NCI-H82 (cell line): ENCODE measurements around the gene CPB1.
A peak's percentile ranks its signal among the peaks of the same experiment; 100 is the strongest.

Source experiments
- DNase-seq: peaks from one replicate; lab custom pipeline; 2025; lab: John Stamatoyannopoulos, UW

The CPB1 gene

GRCh38 chr3:148833223-148833622 is 5.6 kb downstream of the CPB1 start:
- no peak for DNase-seq

GRCh38 chr3:148839805-148840204 is 12.2 kb downstream of the CPB1 start:
- no peak for DNase-seq

GRCh38 chr3:148840451-148840850 is 12.8 kb downstream of the CPB1 start:
- no peak for DNase-seq

- DNase-seq: no peak
Observed at GRCh38 chr3:148845756-148846395, 18.3 kb downstream of the CPB1 start.

GRCh38 chr3:148847351-148847750 is 19.7 kb downstream of the CPB1 start:
- no peak for DNase-seq

DNA sequence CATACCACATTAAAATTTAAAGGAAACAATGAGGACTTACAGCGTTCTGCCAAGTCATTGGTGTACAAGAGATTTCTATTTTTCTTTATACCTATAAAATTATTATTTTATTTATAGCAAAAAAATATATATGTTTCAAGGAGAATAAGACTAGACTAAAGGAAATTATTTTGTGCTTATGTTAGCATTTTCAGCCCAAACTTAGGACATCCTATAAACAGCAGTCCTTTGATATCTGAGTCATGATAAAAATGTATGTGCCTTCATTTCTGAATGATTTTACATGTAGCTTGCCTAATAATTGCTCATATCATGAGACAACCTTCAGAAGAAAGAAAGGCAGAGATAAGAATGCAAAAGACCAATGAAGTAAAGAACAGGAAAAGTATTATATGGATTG is 20.8 kb downstream of the CPB1 start:
- DNase-seq: no peak

- DNase-seq: no peak
Observed at GRCh38 chr3:148852271-148852992, 24.8 kb downstream of the CPB1 start.

DNA sequence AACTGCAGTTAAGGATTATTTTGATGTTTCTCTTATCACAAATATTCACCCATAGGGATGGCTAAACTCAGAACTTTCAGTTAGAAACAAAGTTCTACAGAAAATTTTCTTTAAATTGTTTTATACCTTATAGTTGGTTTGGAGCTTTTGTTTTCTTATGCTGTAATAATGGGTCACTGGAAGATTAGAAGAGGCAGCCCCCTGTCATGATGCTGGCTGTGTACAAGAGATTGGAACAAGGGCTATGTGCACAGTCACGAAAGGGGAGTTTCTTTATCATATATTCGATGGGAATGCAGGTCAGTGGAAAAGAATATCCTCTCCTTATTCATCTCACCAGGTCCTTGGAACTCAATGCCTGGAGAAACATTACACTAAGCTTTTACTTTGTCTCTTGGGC is 25.5 kb downstream of the CPB1 start:
- no peak for DNase-seq

GRCh38 chr3:148854061-148854460 is 26.4 kb downstream of the CPB1 start:
- DNase-seq: no peak

GRCh38 chr3:148856384-148856783 is 28.8 kb downstream of the CPB1 start:
- DNase-seq: no peak

DNA sequence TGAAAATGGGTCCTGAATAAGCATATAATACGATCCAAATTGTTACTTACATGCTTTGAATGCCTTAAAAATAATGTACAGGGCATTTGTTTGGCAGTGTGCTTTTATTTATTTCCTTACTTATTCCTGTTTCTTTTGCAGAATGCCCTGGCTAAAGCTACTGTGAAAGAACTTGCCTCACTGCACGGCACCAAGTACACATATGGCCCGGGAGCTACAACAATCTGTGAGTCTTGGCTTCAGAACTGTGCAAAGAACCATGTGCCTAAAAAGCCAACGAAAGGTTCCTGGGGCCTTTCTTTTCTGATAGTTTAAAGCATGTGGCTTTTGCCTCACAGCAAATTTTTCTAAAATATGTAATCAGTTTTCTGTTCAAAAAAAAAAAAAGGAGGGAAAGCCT is 29.7 kb downstream of the CPB1 start:
- DNase-seq: no peak

DNA sequence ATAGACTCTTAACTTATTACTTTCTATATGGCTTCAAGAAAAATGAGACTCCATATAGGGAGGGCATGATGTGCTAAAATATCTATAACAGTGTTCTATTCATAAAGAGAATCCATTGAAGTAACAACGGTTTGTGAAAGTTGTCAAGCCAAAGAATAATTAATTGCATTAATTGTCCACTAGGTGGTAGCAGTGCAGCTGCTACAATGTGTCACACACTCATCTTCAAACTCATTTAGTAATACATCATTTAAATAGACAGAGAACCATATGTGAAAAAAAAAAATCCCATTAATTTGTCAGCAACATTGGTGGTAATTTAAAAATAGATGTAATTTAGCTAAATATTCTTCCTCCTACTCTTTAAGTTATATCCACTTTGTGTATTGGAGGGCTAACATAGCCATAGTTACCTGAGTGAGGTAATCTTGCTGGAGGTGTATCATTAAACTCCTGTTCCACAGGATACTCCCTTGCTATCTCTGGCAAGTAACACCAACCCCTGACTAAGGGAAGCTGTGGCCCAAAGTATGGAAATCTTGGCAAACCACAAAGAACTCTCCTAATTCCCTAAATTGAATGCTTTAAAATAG is 33.8 kb downstream of the CPB1 start:
- peak; percentile 76 for DNase-seq

DNA sequence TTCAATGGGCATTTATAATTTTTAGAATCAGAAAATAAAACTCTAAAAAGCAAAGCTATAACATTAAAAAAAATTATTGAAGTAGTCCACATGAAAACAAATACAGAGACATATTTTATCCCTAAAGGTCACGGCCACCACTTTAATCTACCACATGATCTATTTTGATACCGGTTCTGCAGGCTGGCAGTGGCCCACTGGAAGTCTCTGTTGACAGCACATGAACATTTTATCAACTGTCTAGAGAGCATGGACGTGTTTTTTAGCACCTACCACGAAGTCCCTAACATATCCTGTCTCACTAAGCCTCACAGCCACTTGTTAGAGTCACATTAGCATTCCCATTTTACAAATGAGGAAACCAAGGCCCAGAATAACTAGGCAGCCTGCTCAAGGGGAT is 35.7 kb downstream of the CPB1 start:
- DNase-seq: no peak

GRCh38 chr3:148863814-148864213 is 36.2 kb downstream of the CPB1 start:
- no peak for DNase-seq

- DNase-seq: no peak
Observed at GRCh38 chr3:148865049-148865448, 37.4 kb downstream of the CPB1 start, which contains the start of gene CPA3. Gene CPA3, plus strand, starts transcription at chr3:148865296. Its CDS starts 12 bp downstream, at chr3:148865308.

- DNase-seq: no peak
Observed at GRCh38 chr3:148866261-148866660, 38.6 kb downstream of the CPB1 start.

DNA sequence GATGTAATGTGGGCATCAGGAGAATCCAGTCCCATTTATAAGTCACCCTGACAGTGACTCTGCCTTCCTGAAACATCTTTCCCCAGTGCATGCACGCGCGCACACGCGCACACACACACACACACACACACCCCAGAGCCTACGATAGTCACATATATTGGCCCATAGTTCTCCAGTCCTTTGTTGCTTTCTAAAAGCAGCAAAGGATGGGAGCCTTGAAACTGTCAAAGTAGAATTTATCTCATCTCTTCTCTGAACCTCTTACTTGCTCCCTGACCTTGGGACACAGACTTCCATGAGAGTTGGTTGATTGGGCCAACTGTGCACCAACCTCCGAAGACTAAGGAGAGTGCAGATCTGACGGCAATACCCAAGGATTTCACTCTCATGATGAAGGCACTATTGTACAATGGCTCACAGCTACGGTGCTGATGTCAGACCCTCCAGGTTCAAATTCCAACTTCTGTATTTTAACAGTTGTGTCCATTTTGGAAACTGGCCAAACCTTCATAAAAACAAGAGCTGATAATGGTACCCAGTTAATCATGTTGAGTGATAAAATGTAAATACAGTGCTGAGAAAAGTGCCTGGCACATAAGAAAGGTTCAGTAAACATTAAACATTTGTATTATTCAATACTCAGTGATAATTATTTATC is 45.8 kb downstream of the CPB1 start:
- no peak for DNase-seq

DNA sequence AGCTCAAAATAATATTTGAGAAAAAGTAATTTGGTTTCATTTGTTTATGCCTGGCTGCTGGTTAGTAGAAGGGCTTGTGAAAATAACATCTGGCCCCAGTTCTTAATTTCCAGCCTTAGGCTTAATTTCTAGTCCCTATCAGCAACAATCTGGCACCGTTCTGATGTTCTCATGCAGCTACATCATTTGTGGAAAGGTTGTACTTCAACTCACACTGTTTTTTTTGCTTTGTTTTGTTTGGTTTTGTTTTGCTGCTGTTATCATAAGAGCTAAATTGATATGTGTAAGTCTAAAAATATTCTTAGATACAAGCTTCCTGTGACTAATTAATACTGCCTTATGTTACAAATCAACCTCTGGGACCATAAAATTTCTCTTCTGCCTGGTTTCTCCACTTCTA is 46.4 kb downstream of the CPB1 start:
- DNase-seq: peak; percentile 45

GRCh38 chr3:148878095-148878494 is 50.5 kb downstream of the CPB1 start:
- no peak for DNase-seq

DNA sequence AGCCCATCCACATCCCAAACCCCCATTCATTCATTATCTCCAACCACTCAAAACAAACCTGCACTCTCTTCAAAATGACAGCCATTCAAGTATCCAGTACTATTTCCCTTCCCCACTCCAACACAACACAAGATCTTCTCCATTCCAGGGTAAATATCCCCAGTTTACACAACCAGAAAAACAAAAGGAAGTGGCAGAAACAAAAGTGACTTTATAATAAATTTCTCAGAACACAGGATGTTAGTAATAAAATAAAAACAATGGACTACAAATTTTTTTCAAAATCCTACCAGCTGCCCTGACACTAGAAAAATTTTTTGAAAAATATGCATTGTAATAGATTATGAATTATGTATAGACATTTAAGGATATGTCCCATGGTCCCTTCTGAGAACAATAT is 51.6 kb downstream of the CPB1 start:
- DNase-seq: no peak

GRCh38 chr3:148880681-148881080 is 53.1 kb downstream of the CPB1 start:
- peak; percentile 56 for DNase-seq

DNA sequence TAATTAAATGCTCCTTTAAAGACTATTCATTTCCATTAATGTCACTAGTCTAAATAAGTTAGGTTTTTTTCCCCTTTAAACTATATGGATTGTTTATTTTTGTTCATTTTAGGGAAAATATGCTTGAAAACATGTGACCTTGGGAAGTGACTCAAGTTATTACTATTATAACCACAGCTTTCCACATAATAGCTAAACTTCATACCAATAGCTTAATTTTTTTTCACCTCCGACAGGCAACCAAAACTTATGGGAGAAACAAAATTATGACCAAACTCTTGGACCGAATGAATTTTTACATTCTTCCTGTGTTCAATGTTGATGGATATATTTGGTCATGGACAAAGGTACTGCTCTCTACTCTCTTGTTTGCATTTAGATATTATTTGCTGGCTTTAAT is 53.7 kb downstream of the CPB1 start:
- DNase-seq: no peak

DNA sequence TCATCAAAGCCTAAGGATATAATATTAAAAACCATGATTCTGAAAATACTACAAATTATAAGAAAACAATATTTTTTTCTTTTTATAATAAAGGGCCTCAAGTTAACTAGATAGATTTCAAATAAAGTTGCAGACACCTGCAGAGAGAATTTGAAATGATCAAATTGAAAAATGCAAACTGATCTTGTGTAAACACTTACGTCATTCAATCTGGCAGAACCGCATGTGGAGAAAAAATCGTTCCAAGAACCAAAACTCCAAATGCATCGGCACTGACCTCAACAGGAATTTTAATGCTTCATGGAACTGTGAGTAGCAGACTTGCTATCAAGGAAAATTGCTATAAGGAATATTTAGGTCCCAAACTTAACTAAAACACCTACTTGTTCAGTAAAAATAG is 54.7 kb downstream of the CPB1 start:
- no peak for DNase-seq
